ENCODE results near the gene CDK16.

DNA sequence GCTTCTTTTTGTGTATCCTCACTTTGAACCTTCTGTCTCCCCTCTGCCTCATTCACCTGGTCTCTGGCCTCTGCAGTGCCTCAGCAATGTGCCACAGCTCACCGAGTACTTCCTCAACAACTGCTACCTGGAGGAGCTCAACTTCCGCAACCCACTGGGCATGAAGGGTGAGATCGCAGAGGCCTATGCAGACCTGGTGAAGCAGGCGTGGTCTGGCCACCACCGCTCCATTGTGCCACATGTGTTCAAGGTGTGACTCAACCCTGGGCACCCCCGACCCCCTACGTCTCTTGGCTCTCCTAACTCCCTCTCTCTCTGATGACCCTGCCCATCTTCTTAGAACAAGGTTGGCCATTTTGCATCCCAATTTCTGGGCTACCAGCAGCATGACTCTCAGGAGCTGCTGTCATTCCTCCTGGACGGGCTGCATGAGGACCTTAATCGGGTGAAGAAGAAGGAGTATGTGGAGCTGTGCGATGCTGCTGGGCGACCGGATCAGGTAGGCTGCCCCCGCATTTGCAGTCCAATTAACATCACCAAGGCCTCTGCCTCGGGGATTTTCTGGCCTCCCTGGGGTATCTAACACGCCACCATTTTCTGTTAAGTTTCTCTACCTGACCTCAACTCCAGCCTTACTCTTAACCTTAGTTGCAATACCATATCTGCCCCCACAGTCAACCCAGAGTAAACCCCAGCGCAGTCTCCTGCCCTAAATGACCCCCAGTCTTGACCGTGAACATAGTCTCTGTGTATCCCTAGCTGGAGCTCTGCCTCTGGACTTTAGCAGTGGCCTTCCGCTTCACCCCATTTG lies 22.9 kb downstream of the CDK16 start:
- TF ChIP-seq, protein P1, sequence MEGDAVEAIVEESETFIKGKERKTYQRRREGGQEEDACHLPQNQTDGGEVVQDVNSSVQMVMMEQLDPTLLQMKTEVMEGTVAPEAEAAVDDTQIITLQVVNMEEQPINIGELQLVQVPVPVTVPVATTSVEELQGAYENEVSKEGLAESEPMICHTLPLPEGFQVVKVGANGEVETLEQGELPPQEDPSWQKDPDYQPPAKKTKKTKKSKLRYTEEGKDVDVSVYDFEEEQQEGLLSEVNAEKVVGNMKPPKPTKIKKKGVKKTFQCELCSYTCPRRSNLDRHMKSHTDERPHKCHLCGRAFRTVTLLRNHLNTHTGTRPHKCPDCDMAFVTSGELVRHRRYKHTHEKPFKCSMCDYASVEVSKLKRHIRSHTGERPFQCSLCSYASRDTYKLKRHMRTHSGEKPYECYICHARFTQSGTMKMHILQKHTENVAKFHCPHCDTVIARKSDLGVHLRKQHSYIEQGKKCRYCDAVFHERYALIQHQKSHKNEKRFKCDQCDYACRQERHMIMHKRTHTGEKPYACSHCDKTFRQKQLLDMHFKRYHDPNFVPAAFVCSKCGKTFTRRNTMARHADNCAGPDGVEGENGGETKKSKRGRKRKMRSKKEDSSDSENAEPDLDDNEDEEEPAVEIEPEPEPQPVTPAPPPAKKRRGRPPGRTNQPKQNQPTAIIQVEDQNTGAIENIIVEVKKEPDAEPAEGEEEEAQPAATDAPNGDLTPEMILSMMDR (IDR thresholded peaks at IDR 0.05; ENCODE audit: low read depth, low read length) = no peak
- no peak for TF ChIP-seq MYC (IDR thresholded peaks at IDR 0.05; ENCODE audit: low read depth, low read length)
